HG03558 (cell line): ENCODE data around the gene FRYL.

Experiments
- ATAC-seq: cut with Tn5 transposase; IDR thresholded peaks from one replicate; pipeline ENCODE4 v1.9.1; 2021; ENCODE audit warnings: moderate number of reproducible peaks; ENCODE audit not compliant: unreplicated experiment; ENCODE audit errors: extremely low read depth

FRYL gene

DNA sequence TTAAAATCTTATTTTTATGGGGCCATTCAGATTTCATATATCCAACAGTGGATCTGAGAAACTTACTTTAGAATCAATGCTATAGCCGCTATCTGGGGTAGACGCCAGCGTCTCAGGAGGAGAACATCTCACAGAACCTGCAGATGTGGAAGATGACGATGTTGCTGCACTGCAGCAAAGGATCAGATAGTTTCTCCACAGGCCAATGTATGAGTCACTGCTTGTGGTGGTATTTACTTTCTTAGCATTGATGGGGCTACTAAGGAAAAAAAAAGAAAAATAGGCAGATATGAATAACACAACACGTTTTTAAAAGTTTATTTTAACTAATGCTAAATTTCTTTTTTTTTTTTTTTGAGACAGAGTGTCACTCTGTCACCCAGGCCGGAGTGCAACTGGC lies 204.1 kb downstream of the FRYL start:
- no peak for ATAC-seq

GRCh38 chr4:48571471-48571870 lies 208.6 kb downstream of the FRYL start:
- ATAC-seq, result no peak

DNA sequence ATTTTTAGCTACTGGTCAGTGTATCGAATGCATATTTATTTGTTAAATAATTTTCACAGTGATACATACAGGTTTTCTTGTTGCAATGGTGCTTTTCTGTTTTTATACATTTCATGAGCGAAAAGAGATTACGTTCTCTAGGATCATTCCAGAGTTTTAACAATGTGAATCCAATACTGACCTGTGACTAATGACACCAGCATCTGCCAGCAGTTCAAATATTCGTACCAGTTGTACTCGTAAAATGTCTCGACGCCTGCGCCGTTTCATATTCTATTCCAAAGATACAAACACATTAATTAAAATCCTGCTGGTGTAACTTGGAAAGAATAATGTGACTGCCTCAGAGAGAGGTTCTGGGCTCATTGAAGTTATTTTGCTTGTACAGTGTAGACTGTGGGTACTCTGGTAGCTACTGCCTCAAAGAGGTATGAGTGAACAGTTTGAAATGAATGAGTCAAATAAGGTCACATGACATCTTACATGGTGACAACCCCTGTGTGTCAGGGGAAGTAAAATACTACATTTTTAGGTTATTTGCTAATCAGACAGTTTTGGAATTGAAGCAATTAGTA lies 209.3 kb downstream of the FRYL start:
- no peak for ATAC-seq

GRCh38 chr4:48566034-48566384 lies 214.1 kb downstream of the FRYL start:
- ATAC-seq, result no peak

- no peak for ATAC-seq
These were observed 214.6 kb downstream of the FRYL start for GRCh38 chr4:48565362-48566033.

- ATAC-seq, result no peak
These were observed 215.9 kb downstream of the FRYL start for GRCh38 chr4:48564151-48564550.

DNA sequence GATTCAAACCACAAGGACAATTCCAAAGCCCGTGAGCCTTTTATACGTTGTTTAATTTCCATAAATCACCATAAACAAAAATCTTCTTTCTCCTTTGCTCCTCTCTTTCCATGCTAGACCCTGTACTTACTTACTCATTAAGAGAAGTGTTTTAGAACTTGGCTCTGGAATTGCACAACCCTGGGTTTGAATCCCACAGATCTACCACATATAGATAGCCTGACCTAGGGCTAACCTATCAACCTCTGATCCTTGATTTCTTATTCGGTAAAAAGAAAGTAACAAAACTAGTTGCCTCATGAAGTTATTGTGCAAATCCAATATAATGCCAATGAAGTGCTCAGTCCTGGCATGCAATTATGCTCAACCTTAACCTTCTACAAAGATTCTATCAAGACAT lies 221.3 kb downstream of the FRYL start:
- no peak for ATAC-seq

DNA sequence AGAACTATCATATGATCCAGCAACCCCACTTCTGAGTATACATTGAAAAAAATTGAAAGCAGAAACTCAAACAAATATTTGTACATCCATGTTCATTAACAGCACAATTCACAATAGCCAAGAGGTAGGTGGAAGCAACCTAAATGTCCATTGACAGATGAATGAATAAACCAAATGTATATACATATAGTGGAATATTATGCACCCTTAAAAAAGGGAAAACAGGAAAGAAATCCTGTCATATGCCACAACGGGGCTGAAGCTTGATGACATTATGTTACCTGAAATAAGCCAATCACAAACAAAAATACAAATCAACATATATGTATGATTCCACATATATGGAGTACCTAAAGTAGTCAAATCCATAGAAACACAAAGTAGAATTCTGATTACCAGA lies 222.1 kb downstream of the FRYL start:
- no peak for ATAC-seq

GRCh38 chr4:48557478-48557877 lies 222.6 kb downstream of the FRYL start:
- no peak for ATAC-seq

- no peak for ATAC-seq
These were observed 223.8 kb downstream of the FRYL start for GRCh38 chr4:48556268-48556667.

GRCh38 chr4:48554606-48555005 lies 225.5 kb downstream of the FRYL start:
- no peak for ATAC-seq

GRCh38 chr4:48553720-48554119 lies 226.4 kb downstream of the FRYL start:
- no peak for ATAC-seq

DNA sequence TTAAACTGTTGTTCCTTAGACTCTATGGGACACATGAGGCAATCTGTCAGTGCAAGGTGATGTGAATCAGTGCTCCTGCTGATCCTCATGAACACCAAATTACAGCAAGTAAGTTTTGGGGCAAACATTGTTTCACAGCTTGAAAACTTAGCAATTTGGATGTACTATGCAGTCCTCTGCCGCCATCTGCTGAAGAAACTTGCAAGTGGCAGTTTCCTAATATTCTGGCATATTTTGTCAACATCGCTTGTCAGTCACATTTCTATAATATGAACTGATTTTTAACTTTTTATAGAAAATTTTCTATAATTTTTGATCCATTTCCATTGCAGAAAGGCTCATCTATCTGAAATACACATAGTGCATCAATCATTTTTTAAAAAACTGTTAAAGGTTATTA lies 233.7 kb downstream of the FRYL start:
- ATAC-seq, result no peak

DNA sequence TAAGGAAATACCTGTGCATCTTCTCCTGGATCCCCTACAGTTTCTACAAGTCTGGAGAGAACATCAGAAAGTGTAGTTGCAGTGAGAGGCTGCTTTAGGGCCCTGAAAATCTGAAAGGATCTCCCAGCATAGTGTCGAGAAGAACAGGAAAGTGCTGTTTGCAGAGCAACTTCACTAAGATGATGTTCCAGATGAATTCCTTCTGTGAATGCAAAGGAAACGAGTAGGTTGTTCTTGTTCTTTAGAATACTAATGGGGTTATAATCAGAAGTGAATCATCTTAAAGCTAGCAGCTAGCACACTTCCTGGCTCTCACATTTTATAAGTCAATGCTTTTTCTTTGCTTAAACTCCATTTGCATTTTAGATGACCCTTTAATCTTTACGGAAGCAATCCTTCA lies 236.3 kb downstream of the FRYL start:
- no peak for ATAC-seq

- ATAC-seq, result no peak
These were observed 237.2 kb downstream of the FRYL start for GRCh38 chr4:48542888-48543287.

- no peak for ATAC-seq
These were observed 240.5 kb downstream of the FRYL start for GRCh38 chr4:48539597-48539996.

DNA sequence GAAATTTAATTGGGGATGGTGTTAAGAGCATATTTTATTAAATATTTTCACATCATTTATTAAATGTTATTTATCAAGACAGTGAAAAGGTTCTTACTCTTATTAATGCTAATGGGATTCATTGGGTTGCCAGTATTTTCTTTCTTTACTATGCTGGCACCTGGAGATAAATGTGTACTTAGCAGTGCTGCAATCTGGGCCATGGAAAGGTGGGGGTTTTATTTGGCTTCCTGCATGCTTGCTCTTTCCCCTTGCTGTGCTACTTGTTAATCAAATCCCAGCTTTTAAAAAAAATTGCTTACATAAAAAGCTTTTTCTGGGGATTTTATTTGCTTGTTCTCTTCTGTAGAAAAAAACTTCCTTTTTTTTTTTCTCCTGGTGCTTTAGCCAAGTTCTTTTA lies 241.7 kb downstream of the FRYL start:
- ATAC-seq, result no peak

DNA sequence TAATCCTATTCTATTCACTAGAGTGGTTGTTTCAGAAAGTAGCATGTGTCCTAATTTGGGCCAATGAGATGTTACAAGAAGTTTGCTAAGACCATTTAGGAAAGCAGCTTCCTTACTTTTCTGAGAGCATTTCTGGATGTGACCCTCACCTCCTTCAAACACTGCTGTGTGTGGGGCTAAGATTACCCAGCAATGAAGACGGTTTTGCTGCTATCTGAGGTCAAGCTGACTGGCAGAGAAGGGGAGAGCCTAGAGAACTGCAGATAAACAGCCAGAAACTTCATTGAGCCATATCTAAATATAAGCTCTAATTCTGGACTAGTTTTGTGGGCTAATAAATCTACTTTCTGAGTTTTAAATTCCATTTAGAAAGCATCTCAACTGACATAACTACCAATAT lies 253.7 kb downstream of the FRYL start:
- ATAC-seq, result no peak

DNA sequence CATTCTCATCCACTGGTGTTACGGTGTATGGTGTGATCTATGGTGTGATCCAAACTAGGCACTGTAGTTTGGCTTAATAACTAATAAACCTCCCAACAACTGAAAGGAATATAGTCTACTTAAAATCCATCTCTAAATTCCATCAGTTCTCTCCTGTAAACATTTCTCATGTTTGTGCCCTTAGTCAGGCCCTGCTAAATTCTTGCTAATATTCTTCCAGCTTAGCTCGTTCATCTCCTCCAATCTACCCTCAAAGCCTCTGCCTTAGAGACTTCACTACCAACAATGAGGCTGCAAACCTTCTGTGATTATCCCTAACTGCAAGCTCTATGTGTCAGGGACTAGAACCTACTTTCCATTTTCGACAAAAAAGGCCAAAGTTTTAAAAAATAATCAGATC lies 261.9 kb downstream of the FRYL start:
- no peak for ATAC-seq

- no peak for ATAC-seq
These were observed 270.5 kb downstream of the FRYL start for GRCh38 chr4:48509543-48509942.

- ATAC-seq, result no peak
These were observed 273.4 kb downstream of the FRYL start for GRCh38 chr4:48506716-48507115.

GRCh38 chr4:48504352-48504751 lies 275.7 kb downstream of the FRYL start:
- no peak for ATAC-seq

DNA sequence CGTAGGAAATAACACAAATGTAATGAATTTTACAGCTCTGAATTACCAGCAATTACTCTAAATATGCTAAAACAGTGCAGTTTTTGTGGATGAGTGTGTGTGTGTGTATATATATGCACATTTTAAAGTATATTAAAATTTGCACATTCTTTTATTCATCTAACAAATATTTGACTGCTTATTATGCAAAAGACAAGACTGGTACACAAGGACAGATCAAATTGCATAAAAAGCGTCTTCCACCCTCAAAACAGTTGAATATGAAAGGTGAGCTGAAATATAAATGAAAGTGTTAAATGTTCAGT lies 276.1 kb downstream of the FRYL start:
- no peak for ATAC-seq
